AG09319 (cell line): ENCODE data around the gene TMA7B.

Experiments used
- DNase-seq: peaks from one replicate; pipeline ENCODE4 v3.0.0-alpha.2; 2010; ENCODE audit warnings: low read depth; ENCODE audit errors: extremely low read depth
- CTCF ChIP-seq: IDR thresholded peaks from 2 replicates; pipeline ENCODE4 v1.5.1; 2011; ENCODE audit warnings: low read depth, mild to moderate bottlenecking, inconsistent platforms, low read length, moderate library complexity

The TMA7B gene

GRCh38 chr22:40007853-40008710 is 47.9 kb downstream of the TMA7B start:
- no peak for DNase-seq
- no peak for TF ChIP-seq CTCF

GRCh38 chr22:40008726-40009291 is 48.6 kb downstream of the TMA7B start:
- TF ChIP-seq CTCF = no peak
- no peak for DNase-seq

GRCh38 chr22:40009292-40009774 is 49.1 kb downstream of the TMA7B start:
- DNase-seq = no peak
- TF ChIP-seq CTCF = no peak

- no peak for TF ChIP-seq CTCF
- DNase-seq = no peak
These were observed 49.9 kb downstream of the TMA7B start for GRCh38 chr22:40009951-40010671.

GRCh38 chr22:40010746-40011145 is 50.5 kb downstream of the TMA7B start:
- no peak for TF ChIP-seq CTCF
- DNase-seq = no peak
